ENCODE measurements around the gene PRPSAP2. TPM values are rescaled to one million over a fixed set of nuclear protein-coding genes. Genes with fewer than 3 reads are reported as not detected.

Gene PRPSAP2
- total and polyA plus RNA-seq, 2 of the 8 experiments (the other 6 are each of a cell fraction or from before 2014, with no cell fraction given) = 28.7 to 50.5 TPM

- TF ChIP-seq POLR2A (IDR thresholded peaks at IDR 0.05; ENCODE audit: control extremely low read depth in 1 of 2, low read depth in 2 of 2, low read length in 2 of 2) (no peak), CHD7 (IDR thresholded peaks at IDR 0.05; ENCODE audit: insufficient replicate concordance, low read length) (no peak), NANOG (IDR thresholded peaks at IDR 0.05; ENCODE audit: insufficient read depth, low read depth, low read length, poor library complexity, severe bottlenecking) (no peak), GTF2F1 (IDR thresholded peaks at IDR 0.05; ENCODE audit: borderline replicate concordance, low read depth, low read length) (no peak)
Measured at GRCh38 chr17:18965530-18966236, 107.8 kb downstream of the PRPSAP2 start (continued).

Data from H1 (cell line).